HPDE6-E6E7 (cell line): ENCODE results near the gene B4GALNT1.
"Not testable (repeated sequence)": the region's sequence is repeated elsewhere in the genome, so short reads cannot be mapped to it uniquely, and the experiment has no call there.

Source experiments
- DNase-seq: peaks from one replicate; pipeline ENCODE4 v3.0.0; 2011; ENCODE audit warnings: missing footprints; ENCODE audit errors: extremely low spot score

The B4GALNT1 gene

DNA sequence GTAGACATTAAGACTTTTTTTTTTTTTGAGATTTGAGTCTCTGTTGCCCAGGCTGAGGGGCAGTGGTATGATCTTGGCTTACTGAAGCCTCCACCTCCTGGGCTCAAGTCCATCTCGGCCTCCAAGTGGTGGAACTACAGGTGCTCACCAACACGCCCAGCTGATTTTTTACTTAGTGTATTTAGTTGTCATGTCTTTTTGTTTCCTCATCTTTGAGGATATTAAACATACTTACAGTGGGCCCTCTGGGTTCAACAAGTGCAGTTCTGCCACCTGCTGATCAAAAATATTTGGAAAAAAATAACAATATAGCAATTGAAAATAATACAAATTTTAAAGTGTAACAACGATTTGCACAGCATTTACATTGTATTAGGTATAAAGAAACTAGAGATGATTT is 4.4 kb upstream of the B4GALNT1 start:
- DNase-seq = no peak

- not testable (repeated sequence) for DNase-seq
Measured at GRCh38 chr12:57636731-57637130, 3.7 kb upstream of the B4GALNT1 start.

- DNase-seq = no peak
Measured at GRCh38 chr12:57632073-57632957, 686 bp downstream of the B4GALNT1 start.

- no peak for DNase-seq
Measured at GRCh38 chr12:57631566-57632072, 1.4 kb downstream of the B4GALNT1 start.

DNA sequence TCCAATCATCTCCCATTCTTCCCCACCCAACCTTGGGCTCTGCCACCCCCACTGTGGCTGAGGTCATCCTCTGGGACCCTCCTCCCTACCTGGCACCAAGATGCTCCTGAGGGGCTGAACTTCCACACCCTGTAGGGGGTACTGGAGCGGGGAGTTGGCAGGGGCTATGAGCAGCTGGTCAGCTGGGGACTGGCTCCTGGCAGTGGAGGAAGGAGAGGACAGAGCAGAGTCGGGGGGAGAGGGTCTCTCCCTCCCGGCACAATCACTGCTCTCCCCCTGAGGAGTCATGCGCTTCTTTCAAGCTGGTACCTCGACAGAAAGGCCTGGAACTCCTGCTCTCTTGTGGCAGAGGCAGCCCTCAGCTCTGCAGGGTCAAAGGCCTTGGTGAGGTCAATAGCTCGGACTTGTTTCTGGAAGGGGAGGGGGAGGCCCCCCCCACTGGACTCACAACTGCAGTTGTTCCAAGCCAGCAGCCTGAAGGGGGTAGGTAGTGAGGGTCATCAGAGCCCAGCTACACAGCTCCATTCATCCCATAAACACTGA is 2.0 kb downstream of the B4GALNT1 start:
- no peak for DNase-seq

GRCh38 chr12:57629897-57630471 is 3.0 kb downstream of the B4GALNT1 start:
- DNase-seq = no peak

DNA sequence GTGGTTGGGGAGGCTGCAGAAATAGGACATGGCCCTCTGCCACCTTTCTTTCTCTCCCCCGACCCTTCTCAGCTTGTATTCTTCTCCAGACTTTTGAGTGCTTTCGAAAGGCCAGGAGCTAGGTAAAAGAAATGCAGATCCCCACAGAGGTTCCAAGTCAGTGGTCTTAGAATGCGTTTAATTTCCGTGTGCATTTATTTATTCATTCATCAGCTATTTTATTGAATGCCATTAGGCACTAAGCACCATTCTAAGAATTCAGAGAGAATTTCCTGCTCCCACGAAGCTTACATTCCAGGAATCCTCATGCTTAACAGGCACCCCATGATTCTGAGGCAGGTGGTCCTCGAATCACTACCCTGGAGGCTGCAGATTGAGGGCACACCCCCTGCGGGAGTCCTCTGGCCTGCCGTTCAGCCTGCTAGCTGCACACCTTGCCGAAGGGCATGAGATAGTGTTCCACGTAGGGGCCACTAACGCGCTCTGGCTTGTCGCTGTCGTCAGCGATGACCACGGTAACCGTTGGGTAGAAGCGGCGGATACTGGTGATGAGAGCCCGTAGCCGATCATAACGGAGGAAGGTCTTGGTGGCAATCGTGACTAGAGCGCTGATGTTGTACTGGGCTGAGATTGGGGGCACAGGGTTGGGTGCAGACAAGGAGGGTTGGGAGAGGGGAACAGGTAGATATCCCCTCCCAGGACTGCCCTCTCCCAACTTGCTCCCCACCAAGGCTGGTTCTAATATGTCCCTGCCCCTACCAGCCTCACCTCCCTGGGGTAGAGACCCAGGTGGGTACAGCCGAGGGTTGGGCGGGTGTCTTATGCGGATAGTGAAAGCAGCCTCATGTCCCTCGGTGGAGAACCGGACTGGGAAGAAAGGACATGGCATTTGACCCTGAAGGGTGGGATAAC is 4.5 kb downstream of the B4GALNT1 start:
- no peak for DNase-seq

GRCh38 chr12:57627501-57628279 is 5.3 kb downstream of the B4GALNT1 start:
- no peak for DNase-seq

GRCh38 chr12:57626921-57627445 is 6.0 kb downstream of the B4GALNT1 start:
- DNase-seq = no peak

DNA sequence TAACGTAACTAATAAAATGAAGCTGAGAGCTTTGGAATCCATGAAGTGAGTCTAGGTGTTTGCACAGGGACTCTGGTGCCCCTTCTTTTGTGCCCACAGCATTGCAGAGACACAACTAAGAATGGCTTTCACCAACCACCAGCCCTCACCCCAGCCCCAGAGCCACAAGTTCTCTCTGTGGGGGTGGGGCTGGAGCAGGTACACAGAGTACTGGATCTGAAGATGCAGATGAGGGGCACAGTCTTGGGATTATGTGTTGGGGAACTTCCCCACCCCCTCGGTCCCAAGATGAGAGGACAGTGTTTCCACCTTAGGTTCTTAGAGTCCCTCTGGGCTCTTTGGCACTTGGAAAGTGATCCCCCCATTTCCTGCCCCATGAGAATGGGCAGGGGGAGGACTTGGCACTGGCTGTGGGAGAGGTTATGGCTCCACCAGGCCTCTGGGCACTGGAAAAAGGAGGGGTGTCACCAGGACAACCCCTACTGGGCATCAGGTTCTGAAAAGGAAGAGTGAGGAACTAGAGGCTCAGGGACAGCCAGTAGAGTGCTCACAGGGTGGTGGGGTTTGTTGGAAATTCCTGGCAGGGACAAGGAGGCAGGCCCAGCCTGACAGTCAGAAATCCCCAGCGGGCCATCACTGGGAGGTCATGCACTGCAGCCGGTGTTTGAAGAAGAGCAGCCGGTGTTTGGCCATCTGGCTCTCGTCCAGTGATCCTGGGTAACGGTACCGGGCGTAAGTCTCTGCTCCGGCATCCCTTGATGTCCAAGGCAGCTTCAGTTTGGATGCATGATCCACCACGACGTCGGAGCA is 6.7 kb downstream of the B4GALNT1 start:
- no peak for DNase-seq

GRCh38 chr12:57625261-57626032 is 7.6 kb downstream of the B4GALNT1 start:
- DNase-seq = no peak

DNA sequence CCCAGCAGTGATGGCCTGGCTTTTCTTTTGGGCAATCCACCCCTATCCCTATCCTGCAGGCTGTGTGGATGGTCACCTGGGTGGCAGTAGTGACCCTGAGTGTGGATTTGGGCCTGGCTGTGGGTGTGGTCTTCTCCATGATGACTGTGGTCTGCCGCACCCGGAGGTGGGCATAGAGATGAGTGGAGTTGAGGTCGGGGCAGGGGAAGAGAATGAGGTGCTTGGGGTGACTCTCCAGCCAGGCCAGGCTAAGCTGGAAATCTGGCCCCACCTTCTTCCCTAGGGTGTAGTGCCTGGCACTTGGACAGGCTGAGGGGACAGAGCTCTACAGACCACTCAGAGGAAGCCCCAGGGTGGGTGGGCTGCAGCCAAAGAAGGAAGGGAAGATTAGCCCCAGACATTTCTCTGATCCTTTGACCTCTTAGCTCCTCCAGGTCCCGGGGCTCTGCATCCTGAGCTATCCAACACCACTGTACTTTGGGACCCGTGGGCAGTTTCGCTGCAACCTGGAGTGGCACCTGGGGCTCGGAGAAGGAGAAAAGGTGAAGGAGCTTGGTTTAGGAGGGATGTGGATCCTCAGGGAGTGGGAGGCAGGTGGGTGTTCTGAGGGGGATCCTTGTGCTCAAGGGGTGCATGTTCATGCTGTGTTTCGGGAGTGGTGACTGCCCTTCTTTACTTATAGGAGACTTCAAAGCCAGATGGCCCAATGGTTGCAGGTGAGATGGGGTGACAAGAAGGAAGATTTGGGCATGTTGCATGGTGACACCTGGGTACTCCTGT is 8.4 kb downstream of the B4GALNT1 start:
- no peak for DNase-seq

DNA sequence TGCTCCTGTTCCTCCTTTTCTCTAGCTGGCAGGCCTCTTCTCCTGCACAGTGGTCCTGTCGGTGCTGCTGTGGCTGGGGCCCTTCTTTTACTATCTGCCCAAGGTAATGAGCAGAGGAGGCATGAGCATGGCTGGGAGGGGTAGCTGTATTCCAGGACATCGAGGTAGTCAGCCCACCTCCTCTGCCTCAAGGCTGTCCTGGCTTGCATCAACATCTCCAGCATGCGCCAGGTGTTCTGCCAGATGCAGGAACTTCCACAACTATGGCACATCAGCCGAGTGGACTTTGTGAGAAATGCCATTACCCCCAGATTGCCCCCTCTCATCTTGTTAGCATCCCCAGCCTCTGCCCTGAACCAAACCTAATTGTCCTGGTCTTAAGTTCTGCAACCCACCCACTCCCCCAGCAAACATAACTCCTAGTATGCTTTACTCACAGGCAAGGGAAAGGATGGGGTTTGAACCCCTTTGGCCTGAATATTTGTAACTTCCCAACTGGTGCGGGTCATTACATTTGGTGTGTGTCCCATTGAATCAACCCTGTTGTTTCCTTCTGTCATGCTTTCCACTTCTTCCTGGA is 9.1 kb downstream of the B4GALNT1 start:
- no peak for DNase-seq

- no peak for DNase-seq
Measured at GRCh38 chr12:57623385-57623784, 9.6 kb downstream of the B4GALNT1 start.

DNA sequence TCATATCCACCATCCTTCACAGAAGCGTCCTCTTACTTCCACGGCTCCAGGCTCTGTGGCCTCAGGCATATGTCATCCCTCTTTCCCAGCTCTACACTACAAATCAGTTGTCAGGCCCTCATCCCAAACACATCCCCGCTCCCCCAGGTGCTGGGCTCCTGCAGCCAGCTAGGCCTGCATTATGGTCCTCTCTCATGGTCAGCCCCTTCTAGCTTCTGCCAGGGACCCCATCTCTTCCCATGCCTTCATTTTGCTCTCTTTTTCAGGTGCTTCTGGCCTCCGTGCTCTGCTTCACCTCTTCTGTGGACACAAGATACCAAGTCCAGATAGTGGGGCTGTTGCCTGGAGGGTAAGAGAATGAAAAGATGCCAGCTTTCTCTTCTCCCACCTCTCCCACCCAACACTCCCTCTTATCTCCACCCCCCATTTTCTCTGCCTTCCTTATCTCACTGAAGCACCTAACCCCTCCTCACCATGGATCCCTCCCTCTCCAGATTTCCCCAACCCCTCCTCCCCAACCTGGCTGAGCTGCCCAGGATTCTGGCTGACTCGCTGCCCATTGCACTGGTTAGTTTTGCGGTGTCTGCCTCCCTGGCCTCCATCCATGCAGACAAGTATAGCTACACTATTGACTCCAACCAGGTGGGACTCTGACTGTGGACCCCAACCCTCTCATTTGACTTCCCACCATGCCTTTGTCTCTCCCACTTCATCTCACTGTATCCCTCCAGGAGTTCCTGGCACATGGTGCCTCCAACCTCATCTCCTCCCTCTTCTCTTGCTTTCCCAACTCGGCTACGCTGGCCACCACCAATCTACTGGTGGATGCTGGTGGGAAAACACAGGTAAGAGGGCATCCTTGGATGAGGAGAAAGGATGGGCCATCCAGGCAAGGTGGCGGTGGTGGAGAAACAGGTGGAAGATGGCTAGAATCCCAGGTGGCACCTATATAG is 10.4 kb downstream of the B4GALNT1 start:
- DNase-seq = no peak

DNA sequence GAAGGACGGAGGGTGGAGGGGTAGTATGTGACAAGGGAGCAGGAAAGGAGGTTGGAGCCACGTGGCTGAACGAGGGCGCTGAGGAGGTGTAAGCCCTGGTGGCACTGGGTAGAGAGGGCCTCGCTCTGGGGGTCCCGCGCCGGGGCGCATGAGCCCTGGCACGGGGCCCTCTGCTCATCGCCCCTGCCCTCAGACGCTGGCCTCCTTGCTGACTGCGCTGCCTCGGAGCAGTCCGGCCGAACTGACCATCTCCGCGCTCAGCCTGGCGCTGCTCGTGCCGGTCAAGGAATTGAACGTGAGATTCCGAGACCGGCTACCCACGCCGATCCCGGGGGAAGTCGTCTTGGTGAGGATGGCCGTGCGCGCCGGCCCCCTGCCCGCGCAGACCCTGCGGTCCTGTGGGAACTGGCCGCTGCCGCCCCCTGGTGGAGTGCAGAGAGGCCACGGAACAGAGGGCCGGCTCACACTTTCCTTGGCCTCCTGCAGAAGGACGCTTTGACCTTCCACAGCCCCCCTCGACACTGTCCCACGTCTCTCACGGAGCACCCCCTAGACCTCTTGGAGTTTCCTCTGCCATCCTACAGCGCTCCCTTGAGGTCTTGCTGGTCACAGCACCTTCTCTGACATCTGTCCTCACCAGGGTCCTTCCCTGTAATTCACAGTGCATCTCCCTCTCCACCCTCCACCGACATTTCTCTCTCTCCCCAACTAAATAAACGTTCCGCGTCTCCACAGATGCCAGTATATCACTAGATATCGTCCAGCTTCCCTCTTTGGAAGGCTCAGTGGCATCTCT is 11.3 kb downstream of the B4GALNT1 start:
- DNase-seq = no peak
